Measurements from ENCODE around the gene MAP7D1.
"Not testable (repeated sequence)": the region's sequence is repeated elsewhere in the genome, so short reads cannot be mapped to it uniquely, and the experiment has no call there.

MAP7D1 gene

GRCh38 chr1:36168514-36168913 lies 12.6 kb downstream of the MAP7D1 start:
- no peak for DNase-seq (ENCODE audit: low read depth)

- no peak for DNase-seq (ENCODE audit: low read depth)
These were observed 14.9 kb downstream of the MAP7D1 start for GRCh38 chr1:36170643-36171412.

GRCh38 chr1:36172017-36172747 lies 16.2 kb downstream of the MAP7D1 start:
- DNase-seq (ENCODE audit: low read depth): no peak

- DNase-seq (ENCODE audit: low read depth): no peak
These were observed 17.0 kb downstream of the MAP7D1 start for GRCh38 chr1:36172983-36173382.

GRCh38 chr1:36174713-36175112 lies 18.8 kb downstream of the MAP7D1 start:
- no peak for DNase-seq (ENCODE audit: low read depth)

- DNase-seq (ENCODE audit: low read depth): no peak
These were observed 19.5 kb downstream of the MAP7D1 start for GRCh38 chr1:36175137-36176095.

GRCh38 chr1:36176106-36176949 lies 20.4 kb downstream of the MAP7D1 start:
- no peak for DNase-seq (ENCODE audit: low read depth)

GRCh38 chr1:36177589-36178431 lies 21.9 kb downstream of the MAP7D1 start:
- no peak for DNase-seq (ENCODE audit: low read depth)

GRCh38 chr1:36178471-36179219 lies 22.7 kb downstream of the MAP7D1 start:
- DNase-seq (ENCODE audit: low read depth): no peak

- DNase-seq (ENCODE audit: low read depth): no peak
These were observed 23.2 kb downstream of the MAP7D1 start for GRCh38 chr1:36179220-36179600.

GRCh38 chr1:36182734-36183133 lies 26.8 kb downstream of the MAP7D1 start:
- DNase-seq (ENCODE audit: low read depth): no peak

GRCh38 chr1:36183309-36183856 lies 27.4 kb downstream of the MAP7D1 start:
- no peak for DNase-seq (ENCODE audit: low read depth)

- DNase-seq (ENCODE audit: low read depth): peak; percentile 74
These were observed 32.0 kb downstream of the MAP7D1 start for GRCh38 chr1:36187800-36188593.

- DNase-seq (ENCODE audit: low read depth): not testable (repeated sequence)
These were observed 40.8 kb downstream of the MAP7D1 start for GRCh38 chr1:36196805-36197204.

GRCh38 chr1:36198641-36199040 lies 42.7 kb downstream of the MAP7D1 start:
- no peak for DNase-seq (ENCODE audit: low read depth)

GRCh38 chr1:36199934-36200741 lies 44.2 kb downstream of the MAP7D1 start:
- no peak for DNase-seq (ENCODE audit: low read depth)

GRCh38 chr1:36203027-36203553 lies 47.1 kb downstream of the MAP7D1 start:
- DNase-seq (ENCODE audit: low read depth): no peak

All from T follicular helper cell (primary cell).